Esophagus muscularis mucosa (tissue), 4 donors: Measurements from ENCODE around the gene NIN. TPM values are rescaled to one million over a fixed set of nuclear protein-coding genes. Genes with fewer than 3 reads are reported as not detected.
A peak's percentile ranks its signal among the peaks of the same experiment; 100 is the strongest.

ENCODE experiments used
- DNase-seq: peaks from one replicate; pipeline ENCODE4 v3.0.0-alpha.2; 2017; ENCODE audit errors: extremely low spot score
- H3K27ac ChIP-seq, 4 donors: fragments of 200-600 bp; sonication (generic); replicated peaks in 1 of 4; 1 replicate in 3 of 4; 2 replicates in 1 of 4; pipeline ENCODE4 v1.5.1; 2016 to 2019; ENCODE audit warnings: mild to moderate bottlenecking in 1 of 4
- H3K27me3 ChIP-seq, 4 donors: fragments of 200-600 bp; sonication (generic); one replicate each; pipeline versions ENCODE4 v1.5.1 to v1.6.0; 2016 to 2019
- H3K36me3 ChIP-seq, 4 donors: fragments of 200-600 bp; sonication (generic); one replicate each; pipeline ENCODE4 v1.5.1; 2016 to 2019
- H3K4me1 ChIP-seq, 4 donors: fragments of 200-600 bp; sonication (generic); one replicate each; pipeline ENCODE4 v1.5.1; 2016 to 2019
- H3K4me3 ChIP-seq, 4 donors: fragments of 200-600 bp; sonication (generic); 1 replicate in 2 of 4; 2 replicates in 2 of 4; pipeline ENCODE4 v1.5.1; 2016 to 2019; ENCODE audit warnings: mild to moderate bottlenecking in 4 of 4, moderate library complexity in 1 of 4
- H3K9me3 ChIP-seq, 4 donors: fragments of 200-600 bp; sonication (generic); 1 replicate in 3 of 4; 2 replicates in 1 of 4; pipeline ENCODE4 v1.5.1; 2016 to 2019
- EP300 ChIP-seq: sonication (generic); formaldehyde crosslinking; IDR thresholded peaks from one replicate; pipeline ENCODE4 v1.6.1; 2017; ENCODE audit warnings: antibody characterized with exemption
- POLR2A ChIP-seq: fragments of 450-650 bp; IDR thresholded peaks from one replicate; pipeline ENCODE4 v1.6.1; 2017; ENCODE audit warnings: antibody characterized with exemption, moderate library complexity, mild to moderate bottlenecking, low read depth
- POLR2AphosphoS5 ChIP-seq, 2 donors: sonication (generic); formaldehyde crosslinking; IDR thresholded peaks; one replicate each; pipeline ENCODE4 v1.6.1; 2017; ENCODE audit warnings: antibody characterized with exemption in 2 of 2
- WGBS: methylation state at CpG from one replicate; pipeline ENCODE4 v1.1.5; 2018; 5-methylcytosine and 5-hydroxymethylcytosine counted together
- intact Hi-C: fragments of 100-400 bp; cut with DNase I; formaldehyde crosslinking; loops from one replicate; pipeline ENCODE4 v1.15.1; 2023
- total RNA-seq, 4 donors: library from RNA; depleted of rRNA; stranded (reverse); fragments of >200 nt; gene quantifications; one replicate each; pipeline versions ENCODE4 v1.1.0 to v1.2.1, GENCODE V29; 2016
- TF ChIP-seq, protein P1 (sequence below), 3 experiments: fragments of 200-600 bp in 2 of 3; fragments of 450-650 bp in 1 of 3; sonication (generic) in 2 of 3; IDR thresholded peaks; one replicate each; pipeline ENCODE4 v1.5.1; 2017 to 2019; ENCODE audit warnings: antibody characterized with exemption in 3 of 3, mild to moderate bottlenecking in 2 of 3, moderate library complexity in 1 of 3

The NIN gene
- total RNA-seq, 4 donors from 2014 or later, result 26.2 to 38.8 (median 34.1) TPM

DNA sequence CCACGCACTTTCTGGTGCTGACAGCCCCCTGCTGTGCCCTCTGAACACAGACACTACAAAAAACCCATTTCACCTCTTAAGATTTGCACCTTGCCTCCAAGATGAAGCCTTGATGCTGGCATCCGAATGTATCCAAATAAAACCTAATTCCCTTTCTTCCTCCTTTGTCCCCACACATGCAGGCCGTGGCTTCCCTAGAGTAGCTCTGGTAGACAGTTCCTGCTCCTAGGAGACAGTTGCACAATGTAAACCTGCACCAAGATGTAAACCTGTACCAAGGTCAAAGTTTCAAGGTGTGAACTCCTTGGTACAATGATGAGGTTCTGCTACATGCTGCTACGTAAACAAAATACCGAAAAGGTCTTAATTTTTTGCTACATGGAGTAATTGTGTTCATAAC lies 40.3 kb upstream of the NIN start:
- Histone ChIP-seq H3K27me3 (peaks cover 0 to 51% (median 22%) of the 10 kb centered on the region in 4 donors), H3K4me1 (peaks cover 0 to 9% (median 8%) of the 10 kb centered on the region in 4 donors), H3K27ac (no peak overlapping the region), H3K9me3 (no peaks in the 10 kb centered on the region), H3K4me3 (no peak overlapping the region), H3K36me3 (no peaks in the 10 kb centered on the region)
- TF ChIP-seq POLR2A (no peak), POLR2AphosphoS5 (IDR thresholded peaks at IDR 0.05) (no peak), EP300 (no peak)
- TF ChIP-seq, protein P1, sequence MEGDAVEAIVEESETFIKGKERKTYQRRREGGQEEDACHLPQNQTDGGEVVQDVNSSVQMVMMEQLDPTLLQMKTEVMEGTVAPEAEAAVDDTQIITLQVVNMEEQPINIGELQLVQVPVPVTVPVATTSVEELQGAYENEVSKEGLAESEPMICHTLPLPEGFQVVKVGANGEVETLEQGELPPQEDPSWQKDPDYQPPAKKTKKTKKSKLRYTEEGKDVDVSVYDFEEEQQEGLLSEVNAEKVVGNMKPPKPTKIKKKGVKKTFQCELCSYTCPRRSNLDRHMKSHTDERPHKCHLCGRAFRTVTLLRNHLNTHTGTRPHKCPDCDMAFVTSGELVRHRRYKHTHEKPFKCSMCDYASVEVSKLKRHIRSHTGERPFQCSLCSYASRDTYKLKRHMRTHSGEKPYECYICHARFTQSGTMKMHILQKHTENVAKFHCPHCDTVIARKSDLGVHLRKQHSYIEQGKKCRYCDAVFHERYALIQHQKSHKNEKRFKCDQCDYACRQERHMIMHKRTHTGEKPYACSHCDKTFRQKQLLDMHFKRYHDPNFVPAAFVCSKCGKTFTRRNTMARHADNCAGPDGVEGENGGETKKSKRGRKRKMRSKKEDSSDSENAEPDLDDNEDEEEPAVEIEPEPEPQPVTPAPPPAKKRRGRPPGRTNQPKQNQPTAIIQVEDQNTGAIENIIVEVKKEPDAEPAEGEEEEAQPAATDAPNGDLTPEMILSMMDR (IDR thresholded peaks at IDR 0.05), result no peak
- 93% methylated on average over 5 of the region's 5 CpGs for WGBS
- intact Hi-C loops, result no loop called here
- DNase-seq, result no peak

DNA sequence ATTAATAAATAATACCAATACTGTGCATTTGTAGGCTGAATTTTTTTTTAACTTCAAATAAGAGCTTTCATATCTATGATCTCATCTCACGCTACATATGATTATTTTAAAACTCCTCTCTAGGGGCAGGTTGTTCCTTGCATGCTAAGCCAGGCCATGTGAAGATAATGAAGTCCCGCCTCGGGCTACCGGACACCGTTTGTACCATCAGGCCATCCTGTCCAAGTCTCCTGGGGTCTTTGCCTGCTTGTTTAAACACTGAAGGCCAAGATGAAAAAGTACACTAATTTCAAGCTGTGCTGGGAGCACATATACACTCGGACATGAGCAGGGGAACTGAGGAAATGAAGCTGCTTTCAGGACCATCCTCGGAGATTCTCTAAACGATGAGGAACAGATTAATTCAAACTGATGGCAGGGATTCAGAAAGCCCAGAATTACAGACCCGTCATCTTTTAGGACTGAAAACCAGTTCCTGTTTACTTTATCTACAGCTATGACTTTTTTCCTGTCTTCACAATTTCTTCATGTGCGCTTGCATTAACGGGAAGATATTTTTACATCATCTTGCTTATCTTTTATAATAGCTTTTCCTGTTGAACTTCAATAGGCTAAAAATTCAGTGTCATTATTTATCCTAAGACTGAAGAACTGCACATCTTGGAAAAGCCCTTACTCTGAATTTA lies 34.6 kb upstream of the NIN start:
- Histone ChIP-seq H3K27ac (no peak overlapping the region), H3K9me3 (no peaks in the 10 kb centered on the region), H3K36me3 (no peaks in the 10 kb centered on the region), H3K4me3 (no peak overlapping the region), H3K27me3 (peaks cover 0 to 16% (median 3%) of the 10 kb centered on the region in 4 donors), H3K4me1 (no peaks in the 10 kb centered on the region)
- WGBS, result 50% methylated on average over 11 of the region's 11 CpGs
- DNase-seq, result peak; percentile 50
- TF ChIP-seq POLR2AphosphoS5 (IDR thresholded peaks at IDR 0.05) (no peak), EP300 (no peak), POLR2A (no peak)
- TF ChIP-seq, protein P1 (IDR thresholded peaks at IDR 0.05), result no peak
- intact Hi-C loops, result no loop called here

DNA sequence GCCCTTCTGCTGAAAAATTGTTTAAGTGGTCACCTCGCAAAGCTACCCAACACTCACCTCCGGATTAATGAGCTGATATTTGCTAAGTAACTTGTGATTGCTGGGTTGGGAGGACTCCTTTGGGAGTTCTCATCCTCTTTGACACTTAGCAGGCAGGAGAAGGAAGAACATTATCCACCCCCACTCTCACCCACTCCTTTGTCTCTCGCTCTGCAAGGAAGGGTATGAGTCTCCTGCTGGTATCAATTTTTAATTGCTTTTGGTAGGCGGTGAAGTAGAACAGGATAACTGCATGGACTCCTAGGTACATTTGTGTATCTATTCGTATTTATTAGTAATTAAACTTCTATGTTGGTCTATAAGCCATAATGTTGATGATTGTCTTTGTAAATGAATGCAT lies 34.0 kb upstream of the NIN start:
- intact Hi-C loops, result loop anchor here (5.0 kb wide), 1 partner anchor 38 kb away; no protein-coding TSS in a partner anchor
- DNase-seq, result peak; percentile 55
- Histone ChIP-seq H3K9me3 (no peaks in the 10 kb centered on the region), H3K27ac (no peak overlapping the region), H3K27me3 (peaks cover 0 to 10% (median 0%) of the 10 kb centered on the region in 4 donors), H3K4me3 (no peak overlapping the region), H3K4me1 (peaks cover 0 to 2% (median 0%) of the 10 kb centered on the region in 4 donors), H3K36me3 (no peaks in the 10 kb centered on the region)
- no peak for TF ChIP-seq POLR2A
- TF ChIP-seq, protein P1 (IDR thresholded peaks at IDR 0.05), result no peak
- TF ChIP-seq POLR2AphosphoS5 (IDR thresholded peaks at IDR 0.05), result no peak
- TF ChIP-seq EP300, result no peak
- 92% methylated on average over 5 of the region's 5 CpGs for WGBS

DNA sequence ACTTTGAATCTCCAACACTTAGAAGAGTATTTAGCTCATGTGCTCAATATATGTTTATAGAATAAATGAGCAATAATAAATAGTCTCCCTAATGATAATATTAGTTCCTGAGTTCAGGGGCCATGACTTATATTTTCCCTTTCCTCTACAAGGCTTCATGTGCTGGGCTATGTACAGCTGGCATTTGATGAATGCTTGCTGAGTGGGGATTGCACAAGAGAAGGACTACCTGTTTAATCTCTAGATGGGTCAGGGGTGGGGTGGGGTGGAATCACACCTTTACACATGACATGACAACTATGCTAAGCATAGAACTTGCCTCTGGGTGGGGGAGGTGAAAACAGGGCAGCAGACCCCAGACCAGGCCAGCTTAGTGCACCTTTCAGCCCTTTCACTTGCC lies 33.3 kb upstream of the NIN start:
- intact Hi-C loops, result loop anchor here (5.0 kb wide), 1 partner anchor 37 kb away; no protein-coding TSS in a partner anchor
- Histone ChIP-seq H3K36me3 (no peaks in the 10 kb centered on the region), H3K9me3 (no peaks in the 10 kb centered on the region), H3K27ac (no peak overlapping the region), H3K4me3 (no peak overlapping the region), H3K4me1 (peaks cover 5 to 7% (median 5%) of the 10 kb centered on the region in 4 donors), H3K27me3 (peaks cover 0 to 6% (median 0%) of the 10 kb centered on the region in 4 donors)
- TF ChIP-seq POLR2AphosphoS5 (IDR thresholded peaks at IDR 0.05), result no peak
- TF ChIP-seq EP300, result no peak
- TF ChIP-seq, protein P1 (IDR thresholded peaks at IDR 0.05), result no peak
- TF ChIP-seq POLR2A, result no peak
- peak; percentile 2 for DNase-seq
